Muscle of leg (tissue), 11 donors: ENCODE data around the gene GPR32. TPM values are rescaled to one million over a fixed set of nuclear protein-coding genes. Genes with fewer than 3 reads are reported as not detected.
"Not testable (repeated sequence)": the region's sequence is repeated elsewhere in the genome, so short reads cannot be mapped to it uniquely, and the experiment has no call there.

Source experiments
- DNase-seq: peaks from one replicate; pipeline ENCODE4 v3.0.0; 2013
- H3K27ac ChIP-seq: one replicate; pipeline ENCODE4 v1.5.1; 2013; ENCODE audit warnings: mild to moderate bottlenecking, low read length, control low read depth
- H3K27me3 ChIP-seq: one replicate; pipeline ENCODE4 v1.6.1; 2013; ENCODE audit warnings: low read length; ENCODE audit not compliant: control insufficient read depth, insufficient read depth
- H3K36me3 ChIP-seq: one replicate; pipeline ENCODE4 v1.6.1; 2013; ENCODE audit warnings: low read length; ENCODE audit not compliant: control insufficient read depth, insufficient read depth
- H3K4me1 ChIP-seq: one replicate; pipeline ENCODE4 v1.6.1; 2013; ENCODE audit warnings: low read length; ENCODE audit not compliant: control insufficient read depth, insufficient read depth
- H3K4me3 ChIP-seq: one replicate; pipeline ENCODE4 v1.5.1; 2013; ENCODE audit warnings: low read length, control low read depth
- H3K9me3 ChIP-seq: replicated peaks from 2 replicates; pipeline ENCODE4 v1.6.1; 2013; ENCODE audit warnings: low read depth, low read length; ENCODE audit not compliant: control insufficient read depth
- WGBS: methylation state at CpG from one replicate; pipeline ENCODE4 v1.1.5; 2013; ENCODE audit warnings: missing lambda C conversion rate; ENCODE audit not compliant: insufficient coverage; 5-methylcytosine and 5-hydroxymethylcytosine counted together
- polyA plus RNA-seq, 8 donors: library from polyadenylated mRNA; unstranded; fragments of 120-200 nt; gene quantifications; one replicate each; pipeline versions ENCODE4 v1.2.1 to v1.2.3, GENCODE V29; 2013; ENCODE audit warnings: inconsistent platforms in 1 of 8, low replicate concordance in 1 of 8; ENCODE audit not compliant: insufficient read length in 8 of 8, insufficient read depth in 1 of 8
- total RNA-seq: library from RNA; stranded (reverse); fragments of 120-200 nt; gene quantifications from one replicate; pipeline ENCODE4 v1.2.4, GENCODE V29; 2013

Gene GPR32
- total and polyA plus RNA-seq, 9 donors: not detected

DNA sequence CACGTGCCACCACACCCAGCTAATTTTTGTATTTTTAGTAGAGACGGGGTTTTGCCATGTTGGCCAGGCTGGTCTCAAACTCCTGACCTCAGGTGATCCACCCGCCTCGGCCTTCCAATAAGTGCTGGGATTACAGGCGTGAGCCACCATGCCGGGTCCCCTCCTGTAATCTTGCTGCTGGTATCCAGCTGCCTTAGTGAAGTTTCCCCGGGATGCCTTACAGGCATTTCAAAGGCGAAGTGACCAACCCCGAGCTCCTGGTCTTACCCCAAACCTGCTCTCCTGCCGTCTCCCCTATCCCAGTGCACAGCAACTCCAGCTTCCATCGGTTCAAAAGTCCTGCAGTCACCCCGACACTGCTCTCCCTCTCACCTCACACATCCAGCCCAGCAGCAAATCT is 3.5 kb upstream of the GPR32 start:
- 77% methylated on average over 8 of the region's 12 CpGs for WGBS
- H3K4me1 ChIP-seq, H3K4me3 ChIP-seq, H3K36me3 ChIP-seq, H3K9me3 ChIP-seq, DNase-seq, H3K27me3 ChIP-seq, H3K27ac ChIP-seq: not testable (repeated sequence)

DNA sequence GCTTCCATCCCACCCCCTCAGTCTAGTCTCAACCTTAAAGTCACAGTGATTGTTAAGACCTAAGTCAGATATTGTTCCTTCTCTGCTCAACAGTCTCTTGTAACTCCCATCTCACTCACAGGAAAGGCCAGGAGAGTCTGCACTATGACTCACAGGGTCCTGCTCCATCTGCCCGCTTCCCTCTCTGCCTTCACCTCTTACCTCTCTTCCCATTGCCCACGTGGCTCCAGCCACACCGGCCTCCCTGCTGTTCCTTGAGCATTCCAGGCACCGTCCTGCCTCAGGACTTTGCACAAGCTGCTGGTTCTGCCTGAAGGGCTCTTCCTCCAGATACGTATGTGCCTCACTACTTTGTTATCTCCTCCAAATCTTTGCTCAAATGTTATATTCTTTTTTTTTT is 3.0 kb upstream of the GPR32 start:
- not testable (repeated sequence) for H3K36me3 ChIP-seq, H3K27ac ChIP-seq, DNase-seq, H3K4me1 ChIP-seq, H3K27me3 ChIP-seq, H3K9me3 ChIP-seq, H3K4me3 ChIP-seq
- 24% methylated on average over 4 of the region's 5 CpGs for WGBS

DNA sequence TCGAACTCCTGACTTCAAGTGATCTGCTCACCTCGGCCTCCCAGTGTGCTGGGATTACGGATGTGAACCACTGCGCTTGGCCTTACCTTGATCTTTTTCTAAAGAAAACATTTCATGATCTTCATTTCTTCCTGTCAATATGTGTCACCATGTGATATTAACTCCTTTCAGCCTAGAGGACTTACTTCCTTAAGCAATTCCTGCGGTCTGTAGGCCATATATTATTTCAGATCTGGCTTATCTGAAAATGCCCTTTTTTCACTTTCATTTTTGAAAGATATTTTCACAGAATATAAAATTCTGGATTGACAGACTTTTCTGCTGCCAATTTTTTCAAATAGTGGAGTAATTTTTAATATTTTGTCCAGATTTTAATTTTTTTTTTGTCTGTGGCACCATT is 2.0 kb upstream of the GPR32 start:
- Histone ChIP-seq H3K9me3 (no peaks in the 10 kb centered on the region), H3K4me1 (no peaks in the 10 kb centered on the region), H3K4me3 (no peak overlapping the region), H3K36me3 (no peaks in the 10 kb centered on the region), H3K27me3 (peaks cover 2% of the 10 kb centered on the region), H3K27ac (no peak overlapping the region)
- 82% methylated on average over 4 of the region's 5 CpGs for WGBS
- no peak for DNase-seq

DNA sequence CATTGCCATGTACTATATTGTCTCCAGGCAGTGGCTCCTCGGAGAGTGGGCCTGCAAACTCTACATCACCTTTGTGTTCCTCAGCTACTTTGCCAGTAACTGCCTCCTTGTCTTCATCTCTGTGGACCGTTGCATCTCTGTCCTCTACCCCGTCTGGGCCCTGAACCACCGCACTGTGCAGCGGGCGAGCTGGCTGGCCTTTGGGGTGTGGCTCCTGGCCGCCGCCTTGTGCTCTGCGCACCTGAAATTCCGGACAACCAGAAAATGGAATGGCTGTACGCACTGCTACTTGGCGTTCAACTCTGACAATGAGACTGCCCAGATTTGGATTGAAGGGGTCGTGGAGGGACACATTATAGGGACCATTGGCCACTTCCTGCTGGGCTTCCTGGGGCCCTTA is 624 bp downstream of the GPR32 start:
- Histone ChIP-seq H3K27me3 (peaks cover 9% of the 10 kb centered on the region), H3K36me3 (no peaks in the 10 kb centered on the region), H3K4me3 (no peak overlapping the region), H3K27ac (no peak overlapping the region), H3K9me3 (no peaks in the 10 kb centered on the region), H3K4me1 (no peaks in the 10 kb centered on the region)
- WGBS: 82% methylated on average over 11 of the region's 13 CpGs
- no peak for DNase-seq

DNA sequence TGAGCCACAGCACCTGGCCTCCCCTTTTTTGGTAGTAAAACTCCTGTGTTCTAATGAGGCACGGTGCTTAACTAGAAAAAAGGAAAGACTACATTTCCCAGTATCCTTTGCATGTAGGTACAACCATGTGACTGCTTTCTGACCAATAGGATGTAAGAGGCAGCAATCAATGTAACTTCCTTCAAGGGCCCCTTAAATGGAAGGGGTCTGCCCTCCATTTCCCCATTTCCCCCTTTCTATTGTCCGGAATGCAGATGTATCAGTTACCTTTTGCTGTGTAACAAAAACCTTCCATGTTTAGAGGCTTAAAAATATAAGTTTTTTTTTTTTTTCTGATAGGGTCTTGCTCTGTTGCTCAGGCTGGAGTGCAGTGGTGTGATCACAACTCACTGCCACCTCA is 2.2 kb downstream of the GPR32 start:
- Histone ChIP-seq H3K4me3 (no peak overlapping the region), H3K27ac (no peak overlapping the region), H3K27me3 (peaks cover 17% of the 10 kb centered on the region), H3K4me1 (no peaks in the 10 kb centered on the region), H3K9me3 (no peaks in the 10 kb centered on the region), H3K36me3 (no peaks in the 10 kb centered on the region)
- DNase-seq: no peak
- no CpG with 5 or more reads among the region's 2 CpGs for WGBS

DNA sequence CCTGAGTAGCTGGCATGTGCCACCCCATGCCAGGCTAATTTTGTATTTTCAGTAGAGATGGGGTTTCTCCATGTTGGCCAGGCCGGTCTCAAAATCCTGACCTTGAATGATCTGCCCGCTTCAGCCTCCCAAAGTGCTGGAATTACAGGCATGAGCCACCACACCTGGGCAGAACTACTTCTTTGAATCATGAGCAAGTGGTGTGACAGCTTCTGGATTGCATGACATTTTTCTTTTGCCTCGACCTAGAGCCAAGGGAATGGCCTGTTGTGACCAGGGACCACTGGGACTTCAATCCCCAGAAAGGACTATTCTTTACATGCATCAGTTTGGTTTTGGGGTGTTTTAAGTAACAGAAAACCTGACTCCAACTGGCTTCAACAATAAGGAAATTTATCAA is 2.6 kb downstream of the GPR32 start:
- WGBS: 94% methylated on average over 2 of the region's 3 CpGs
- H3K4me1 ChIP-seq, H3K9me3 ChIP-seq, DNase-seq, H3K4me3 ChIP-seq, H3K27ac ChIP-seq, H3K36me3 ChIP-seq: not testable (repeated sequence)
- H3K27me3 ChIP-seq: peaks cover 22% of the 10 kb centered on the region

DNA sequence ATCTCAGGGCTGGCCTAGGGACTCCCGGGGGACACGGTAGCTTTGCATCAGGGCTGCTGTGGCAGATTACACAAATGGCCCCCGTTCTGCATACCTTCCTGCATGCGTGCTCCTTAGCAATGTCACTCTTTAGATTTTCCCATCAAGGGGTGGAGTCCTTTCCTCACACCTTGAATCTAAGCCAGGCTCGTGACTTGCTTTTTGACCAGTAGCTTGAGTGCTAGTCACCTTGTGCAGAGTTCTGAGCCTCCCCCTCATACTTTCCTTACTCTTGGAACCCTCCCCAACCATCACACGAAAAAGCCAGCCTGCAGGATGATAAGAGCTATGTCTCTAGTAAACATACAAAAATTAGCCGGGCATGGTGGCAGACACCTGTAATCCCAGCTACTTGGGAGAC is 3.2 kb downstream of the GPR32 start:
- peaks cover 27% of the 10 kb centered on the region for H3K27me3 ChIP-seq
- 48% methylated on average over 7 of the region's 7 CpGs for WGBS

DNA sequence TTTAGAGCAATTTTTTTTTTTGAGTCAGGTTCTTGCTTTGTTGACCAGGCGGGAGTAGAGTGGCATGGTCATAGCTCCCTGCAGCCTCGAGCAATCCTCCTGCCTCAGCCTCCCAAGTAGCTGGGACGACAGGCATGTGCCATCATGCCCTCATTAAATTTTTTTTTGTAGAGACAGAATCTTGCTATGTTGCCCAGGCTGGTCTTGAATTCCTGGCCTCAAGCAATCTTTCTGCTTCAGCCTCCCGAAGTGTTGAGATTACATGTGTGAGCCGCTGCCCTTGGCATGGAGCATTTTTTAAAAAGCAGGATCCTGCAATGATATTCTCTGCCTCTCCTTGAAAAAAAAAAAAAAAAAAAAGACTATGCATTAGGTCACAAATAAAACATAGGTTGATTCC is 5.9 kb downstream of the GPR32 start:
- no peak overlapping the region for H3K4me3 ChIP-seq
- peaks cover 54% of the 10 kb centered on the region for H3K27me3 ChIP-seq
- no CpG with 5 or more reads among the region's 5 CpGs for WGBS
- H3K4me1 ChIP-seq: peaks cover 2% of the 10 kb centered on the region
- no peaks in the 10 kb centered on the region for H3K36me3 ChIP-seq
- H3K27ac ChIP-seq: no peak overlapping the region
- no peak for DNase-seq
- no peaks in the 10 kb centered on the region for H3K9me3 ChIP-seq

More for the DNA sequence above, 3.2 kb downstream of the GPR32 start:
- not testable (repeated sequence) for H3K9me3 ChIP-seq, H3K27ac ChIP-seq, H3K36me3 ChIP-seq, H3K4me1 ChIP-seq, DNase-seq, H3K4me3 ChIP-seq

DNA sequence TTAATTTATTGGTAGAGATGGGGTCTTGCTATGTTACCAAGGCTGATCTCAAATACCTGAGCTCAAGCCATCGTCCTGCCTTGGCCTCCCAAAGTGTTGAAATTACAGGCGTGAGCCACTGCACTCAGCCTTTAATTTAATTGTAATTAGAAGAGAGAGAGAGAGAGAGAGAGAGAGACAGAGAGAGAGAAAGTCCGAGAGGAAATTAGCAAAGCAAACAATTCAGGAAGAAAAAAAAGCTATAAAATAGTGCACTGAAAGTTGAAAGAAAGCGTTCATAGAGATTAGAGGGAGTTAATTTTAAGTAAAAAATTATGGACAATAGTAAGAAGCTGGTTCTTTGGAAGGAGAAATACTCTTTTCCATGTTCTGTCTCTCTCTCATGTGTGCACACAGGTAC is 7.0 kb downstream of the GPR32 start:
- no peak for DNase-seq
- Histone ChIP-seq H3K4me3 (no peak overlapping the region), H3K36me3 (no peaks in the 10 kb centered on the region), H3K9me3 (no peaks in the 10 kb centered on the region), H3K4me1 (peaks cover 2% of the 10 kb centered on the region), H3K27ac (no peak overlapping the region), H3K27me3 (peaks cover 63% of the 10 kb centered on the region)
- no CpG with 5 or more reads among the region's 4 CpGs for WGBS

DNA sequence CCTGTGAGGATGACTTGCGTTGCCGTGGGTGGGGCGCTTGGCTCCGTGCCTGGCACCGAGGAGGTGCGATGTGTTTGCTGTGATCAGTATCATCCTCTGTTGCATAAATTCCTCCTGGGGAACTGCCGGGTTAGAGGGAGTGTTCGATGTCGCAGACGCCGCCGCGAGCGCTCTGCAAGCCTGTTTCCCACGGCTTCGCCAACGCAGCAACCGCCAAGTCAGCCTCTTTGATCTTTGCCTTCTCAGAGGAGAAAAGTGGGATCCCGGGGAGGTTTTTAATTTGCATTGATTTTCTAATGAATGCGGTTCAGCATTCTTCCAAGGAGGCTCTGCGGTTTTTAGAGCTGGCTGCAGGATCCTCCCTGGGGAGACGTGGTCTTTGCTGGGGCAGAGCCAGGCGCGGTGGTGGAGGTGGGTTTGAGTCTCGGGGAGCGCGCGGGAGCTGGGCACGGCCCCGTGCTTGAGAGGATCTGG is 7.6 kb downstream of the GPR32 start:
- Histone ChIP-seq H3K4me1 (peaks cover 2% of the 10 kb centered on the region), H3K36me3 (no peaks in the 10 kb centered on the region), H3K9me3 (no peaks in the 10 kb centered on the region), H3K27me3 (peaks cover 66% of the 10 kb centered on the region), H3K27ac (no peak overlapping the region), H3K4me3 (no peak overlapping the region)
- under 1% methylated on average over 29 of the region's 30 CpGs for WGBS
- no peak for DNase-seq

DNA sequence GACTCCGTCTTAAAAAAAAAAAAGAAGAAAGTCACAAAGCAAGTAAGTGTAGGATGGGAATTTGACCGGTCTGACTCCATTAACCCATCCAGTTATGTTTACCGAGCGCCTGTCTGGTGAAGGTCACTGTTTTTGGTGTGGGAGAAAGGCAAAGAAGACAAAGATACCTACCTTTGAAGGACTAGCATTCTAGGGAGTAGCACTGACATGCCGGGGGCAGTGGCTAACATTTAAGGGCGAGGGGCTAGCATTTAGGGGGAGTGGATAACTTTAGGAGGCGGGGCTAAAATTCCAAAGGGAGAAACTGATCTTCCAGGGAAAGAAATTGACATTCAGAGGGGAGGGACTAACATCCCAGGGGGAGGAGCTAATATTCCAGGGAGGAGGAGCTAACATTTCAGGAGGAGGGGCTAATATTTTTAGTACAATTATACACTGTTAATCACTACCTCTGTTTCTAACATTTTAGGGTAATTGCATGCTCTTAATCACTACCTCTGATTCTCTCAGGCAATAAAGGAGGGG is 8.7 kb downstream of the GPR32 start:
- WGBS: 47% methylated on average over 6 of the region's 7 CpGs
- H3K4me1 ChIP-seq: peaks cover 6% of the 10 kb centered on the region
- no peaks in the 10 kb centered on the region for H3K36me3 ChIP-seq
- peaks cover 66% of the 10 kb centered on the region for H3K27me3 ChIP-seq
- H3K9me3 ChIP-seq: no peaks in the 10 kb centered on the region
- no peak for DNase-seq
- H3K27ac ChIP-seq: no peak overlapping the region
- no peak overlapping the region for H3K4me3 ChIP-seq
